NB4 (cell line): ENCODE results near the gene ARL6IP6.

Experiments used
- MYC ChIP-seq: IDR thresholded peaks from 2 replicates; pipeline ENCODE4 v1.6.1; 2011; ENCODE audit warnings: low read depth, low read length
- POLR2A ChIP-seq: IDR thresholded peaks from 2 replicates; pipeline ENCODE4 v1.6.1; 2011; ENCODE audit warnings: mild to moderate bottlenecking; ENCODE audit not compliant: insufficient read length; ENCODE audit errors: extremely low read depth
- TF ChIP-seq, protein P1 (sequence below): IDR thresholded peaks from one replicate; pipeline ENCODE4 v1.5.1; 2012; ENCODE audit warnings: low read depth, low read length
- TF ChIP-seq, protein P2 (sequence below): IDR thresholded peaks from 2 replicates; pipeline ENCODE4 v1.6.1; 2011; ENCODE audit warnings: low read depth, low read length

DNA sequence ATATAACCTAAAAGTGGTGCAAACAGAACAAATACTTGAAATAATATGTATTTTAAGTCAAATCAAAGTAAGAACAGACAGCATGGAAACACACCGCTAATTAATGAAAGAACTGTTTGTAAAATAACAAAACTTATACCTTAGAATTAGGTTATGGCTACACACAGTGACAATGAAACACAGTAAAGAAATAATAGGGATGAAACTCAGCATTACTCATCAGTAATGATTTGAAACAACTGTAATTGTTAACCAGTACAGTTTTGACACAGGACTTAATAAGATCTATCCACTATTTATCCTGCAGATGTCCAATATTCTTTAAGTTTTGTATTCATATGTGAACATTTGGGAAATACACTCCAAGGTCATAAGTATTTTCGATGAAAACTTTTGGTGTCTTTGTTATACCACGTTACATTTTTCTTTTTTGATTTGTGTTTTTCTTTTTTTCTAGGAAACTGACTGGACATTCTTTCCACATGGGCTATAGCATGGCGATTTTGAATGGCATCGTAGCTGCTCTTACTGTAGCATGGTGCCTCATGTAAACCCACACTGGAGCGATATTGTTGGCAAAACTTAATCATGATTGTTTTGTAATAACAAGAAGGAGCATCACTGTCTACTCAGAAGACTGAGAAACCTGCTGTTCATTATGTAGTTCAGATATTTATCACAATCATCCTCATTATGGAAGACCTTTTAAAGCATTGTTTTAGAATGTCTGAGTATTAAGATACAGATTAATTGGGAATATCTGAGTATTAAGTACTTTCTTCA lies 41.1 kb downstream of the ARL6IP6 start:
- TF ChIP-seq POLR2A (no peak), MYC (no peak)
- TF ChIP-seq, protein P1, sequence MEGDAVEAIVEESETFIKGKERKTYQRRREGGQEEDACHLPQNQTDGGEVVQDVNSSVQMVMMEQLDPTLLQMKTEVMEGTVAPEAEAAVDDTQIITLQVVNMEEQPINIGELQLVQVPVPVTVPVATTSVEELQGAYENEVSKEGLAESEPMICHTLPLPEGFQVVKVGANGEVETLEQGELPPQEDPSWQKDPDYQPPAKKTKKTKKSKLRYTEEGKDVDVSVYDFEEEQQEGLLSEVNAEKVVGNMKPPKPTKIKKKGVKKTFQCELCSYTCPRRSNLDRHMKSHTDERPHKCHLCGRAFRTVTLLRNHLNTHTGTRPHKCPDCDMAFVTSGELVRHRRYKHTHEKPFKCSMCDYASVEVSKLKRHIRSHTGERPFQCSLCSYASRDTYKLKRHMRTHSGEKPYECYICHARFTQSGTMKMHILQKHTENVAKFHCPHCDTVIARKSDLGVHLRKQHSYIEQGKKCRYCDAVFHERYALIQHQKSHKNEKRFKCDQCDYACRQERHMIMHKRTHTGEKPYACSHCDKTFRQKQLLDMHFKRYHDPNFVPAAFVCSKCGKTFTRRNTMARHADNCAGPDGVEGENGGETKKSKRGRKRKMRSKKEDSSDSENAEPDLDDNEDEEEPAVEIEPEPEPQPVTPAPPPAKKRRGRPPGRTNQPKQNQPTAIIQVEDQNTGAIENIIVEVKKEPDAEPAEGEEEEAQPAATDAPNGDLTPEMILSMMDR: no peak
- TF ChIP-seq, protein P2, sequence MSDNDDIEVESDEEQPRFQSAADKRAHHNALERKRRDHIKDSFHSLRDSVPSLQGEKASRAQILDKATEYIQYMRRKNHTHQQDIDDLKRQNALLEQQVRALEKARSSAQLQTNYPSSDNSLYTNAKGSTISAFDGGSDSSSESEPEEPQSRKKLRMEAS: no peak
